Adipose tissue (tissue), 3 donors: Measurements from ENCODE around the gene B4GALNT2. TPM values are rescaled to one million over a fixed set of nuclear protein-coding genes. Genes with fewer than 3 reads are reported as not detected.
"Not testable (repeated sequence)": the region's sequence is repeated elsewhere in the genome, so short reads cannot be mapped to it uniquely, and the experiment has no call there.

Experiments used
- H3K27ac ChIP-seq: one replicate; pipeline ENCODE4 v1.5.1; 2013; ENCODE audit warnings: low read depth, low read length
- WGBS, 3 donors: extraction: QIAGEN DNeasy Blood & Tissue Kit; methylation state at CpG; one replicate each; pipeline ENCODE4 v1.1.7; 2013; 5-methylcytosine and 5-hydroxymethylcytosine counted together
- polyA plus RNA-seq, 3 donors: library from polyadenylated mRNA; stranded (reverse); fragments of 200-250 nt; gene quantifications; one replicate each; pipeline ENCODE4 v1.2.3, GENCODE V29; 2013
- donor health status: healthy with polysubstance abuse.
- donor health status: Bipolar disorder and iron deficiency.
- donor health status: healthy.

The B4GALNT2 gene
- under 1 TPM in 1 of 3 donors, not detected in 2; 0.18 TPM for polyA plus RNA-seq

GRCh38 chr17:49132699-49133364 lies at the start of gene B4GALNT2:
TSS of gene B4GALNT2 (plus strand) at chr17:49132769. CDS start at chr17:49132793, 24 bp downstream.
- WGBS, 3 donors: 3 to 5% (median 3%) methylated on average over 65 of the region's 65 CpGs
- no peak within 1 kb of the TSS for H3K27ac ChIP-seq

- 43 to 66% (median 65%) methylated on average over 2 of the region's 2 CpGs for WGBS, 3 donors
- not testable (repeated sequence) for H3K27ac ChIP-seq
These were observed 47.5 kb upstream of the B4GALNT2 start for GRCh38 chr17:49085046-49085445.

- H3K27ac ChIP-seq: no peak overlapping the region
- WGBS, 3 donors: 80 to 85% (median 84%) methylated on average over 5 of the region's 5 CpGs
These were observed 46.8 kb upstream of the B4GALNT2 start for GRCh38 chr17:49085565-49086315.

- H3K27ac ChIP-seq: no peak overlapping the region
- WGBS, 3 donors: 19 to 45% (median 33%) methylated on average over 1 of the region's 1 CpG
These were observed 46.3 kb upstream of the B4GALNT2 start for GRCh38 chr17:49086316-49086605.

DNA sequence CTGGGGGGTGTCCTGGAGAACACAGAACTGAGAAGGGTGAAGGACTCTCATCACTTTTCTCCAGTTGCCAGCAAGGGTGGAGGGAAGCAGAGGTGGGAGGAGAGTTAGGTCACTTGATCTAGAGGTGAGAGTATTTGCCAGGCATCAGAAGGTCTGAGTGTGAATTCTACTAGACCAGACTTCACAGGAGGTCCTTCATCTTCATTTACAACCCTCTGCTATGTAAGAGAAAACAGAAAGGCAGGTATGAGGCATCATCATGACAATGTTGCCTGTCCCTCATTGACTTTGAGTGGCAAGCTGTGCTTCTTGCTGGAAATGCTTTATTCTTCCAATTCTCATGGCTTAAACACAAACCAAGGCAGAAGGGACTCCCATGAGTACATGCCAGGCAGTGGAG lies 45.9 kb upstream of the B4GALNT2 start:
- H3K27ac ChIP-seq: no peak overlapping the region

GRCh38 chr17:49089094-49089493 lies 43.5 kb upstream of the B4GALNT2 start:
- no peak overlapping the region for H3K27ac ChIP-seq
- 90 to 91% (median 91%) methylated on average over 7 of the region's 7 CpGs for WGBS, 3 donors

- H3K27ac ChIP-seq: no peak overlapping the region
- 72 to 88% (median 78%) methylated on average over 10 of the region's 10 CpGs for whole genome bisulfite sequencing, 3 donors
These were observed 41.5 kb upstream of the B4GALNT2 start for GRCh38 chr17:49090878-49091594.

- no peak overlapping the region for H3K27ac ChIP-seq
- 37 to 62% (median 53%) methylated on average over 10 of the region's 10 CpGs for WGBS, 3 donors
These were observed 39.4 kb upstream of the B4GALNT2 start for GRCh38 chr17:49093131-49093530.

DNA sequence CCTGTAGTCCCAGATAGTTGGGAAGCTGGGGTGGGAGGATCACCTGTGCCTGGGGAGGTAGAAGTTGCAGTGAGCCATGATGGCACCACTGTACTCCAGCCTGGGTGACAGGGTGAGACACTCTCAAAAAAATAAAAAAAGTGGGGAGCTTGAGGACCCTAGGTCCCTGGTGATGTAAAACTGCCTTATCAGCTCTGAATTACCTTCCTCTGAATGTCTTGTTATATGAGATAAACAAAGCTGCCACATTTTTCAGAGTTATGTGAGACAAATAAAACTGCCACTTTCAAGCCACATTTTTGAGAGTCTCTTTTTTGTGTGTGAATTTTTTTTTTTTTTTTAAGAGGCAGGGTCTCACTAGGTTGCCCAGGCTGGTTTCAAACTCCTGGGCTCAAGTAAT lies 32.0 kb upstream of the B4GALNT2 start:
- no peak overlapping the region for H3K27ac ChIP-seq

GRCh38 chr17:49101054-49101534 lies 31.5 kb upstream of the B4GALNT2 start:
- no peak overlapping the region for H3K27ac ChIP-seq
- 49 to 68% (median 57%) methylated on average over 4 of the region's 4 CpGs for WGBS, 3 donors

DNA sequence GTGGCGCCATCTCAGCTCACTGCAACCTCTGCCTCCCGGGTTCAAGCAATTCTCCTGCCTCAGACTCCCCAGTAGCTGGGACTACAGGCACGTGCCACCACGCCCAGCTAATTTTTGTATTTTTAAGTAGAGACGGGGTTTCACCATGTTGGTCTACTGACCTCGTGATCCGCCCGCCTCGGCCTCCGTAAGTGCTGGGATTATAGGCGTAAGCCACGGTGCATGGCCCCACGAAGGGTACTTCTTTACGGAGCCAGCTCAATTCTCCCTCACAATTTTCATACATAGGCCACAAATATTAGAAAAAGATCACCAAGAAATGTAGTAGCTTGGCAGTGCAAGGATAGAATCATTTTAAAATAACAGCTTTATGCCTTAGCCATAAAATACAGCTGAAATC lies 29.2 kb upstream of the B4GALNT2 start:
- 94 to 99% (median 95%) methylated on average over 14 of the region's 14 CpGs for WGBS, 3 donors
- H3K27ac ChIP-seq: not testable (repeated sequence)

GRCh38 chr17:49104511-49105074 lies 28.0 kb upstream of the B4GALNT2 start:
- WGBS, 3 donors: 79 to 90% (median 83%) methylated on average over 8 of the region's 8 CpGs
- no peak overlapping the region for H3K27ac ChIP-seq

DNA sequence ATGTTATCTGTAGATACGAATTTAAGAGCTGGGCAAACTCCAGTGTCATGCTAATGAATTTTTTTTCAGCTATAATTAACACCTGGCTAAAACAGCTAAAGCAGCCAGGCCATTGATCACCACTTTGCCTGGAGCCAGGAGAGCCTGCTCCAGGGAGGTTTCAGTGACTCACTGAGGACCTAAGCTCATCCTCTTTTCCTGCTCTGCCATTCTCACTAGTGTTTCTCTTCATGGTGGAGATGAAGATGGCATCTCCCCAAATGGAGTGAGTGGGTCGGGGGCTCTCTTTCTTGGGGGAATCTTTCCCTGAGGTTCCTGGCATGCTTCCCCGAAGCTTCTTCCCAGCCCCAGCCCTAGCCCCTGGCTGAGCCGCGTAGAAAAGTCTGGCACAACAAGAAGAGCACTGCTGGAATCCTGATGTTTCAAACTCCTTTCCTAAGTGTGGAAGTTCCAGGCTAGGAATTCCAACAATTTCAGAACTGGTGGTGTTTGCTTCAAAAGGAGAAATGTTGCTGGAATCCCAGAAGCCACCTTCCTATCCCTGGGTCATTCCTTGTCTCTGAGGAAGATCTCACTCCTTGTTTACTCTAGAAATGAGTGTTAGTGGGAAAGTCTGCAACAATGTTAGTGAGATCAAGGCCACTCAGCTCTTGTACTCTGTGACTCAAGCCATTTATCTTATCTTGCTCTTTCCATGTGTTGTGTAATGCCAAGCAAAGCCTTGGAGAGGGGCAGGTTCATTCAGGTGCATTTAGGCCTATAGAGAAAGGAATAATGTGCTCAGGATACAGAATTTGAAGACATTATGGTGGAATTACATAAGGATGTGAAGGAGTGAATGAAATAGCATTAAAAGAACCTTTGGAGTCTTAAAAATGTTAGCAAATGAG lies 26.0 kb upstream of the B4GALNT2 start:
- WGBS, 3 donors: 47 to 67% (median 63%) methylated on average over 5 of the region's 5 CpGs
- H3K27ac ChIP-seq: no peak overlapping the region

DNA sequence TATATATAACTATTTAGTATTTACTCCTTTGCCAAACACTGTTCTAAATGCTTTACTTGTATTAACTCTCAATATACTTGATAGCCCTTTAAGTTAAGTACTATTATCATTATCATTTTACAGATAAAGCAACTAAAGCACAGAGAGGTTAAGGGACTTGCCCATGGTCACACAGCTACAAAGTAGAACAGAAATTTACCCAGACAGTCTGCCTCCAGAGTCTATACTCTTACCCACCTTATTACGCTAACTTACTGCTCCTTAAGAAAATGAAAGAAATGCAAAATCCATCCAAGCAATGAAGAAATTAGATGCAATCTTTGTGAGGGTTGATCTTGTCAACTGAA lies 25.4 kb upstream of the B4GALNT2 start:
- WGBS, 3 donors: 86 to 95% (median 92%) methylated on average over 1 of the region's 1 CpG
- no peak overlapping the region for H3K27ac ChIP-seq

DNA sequence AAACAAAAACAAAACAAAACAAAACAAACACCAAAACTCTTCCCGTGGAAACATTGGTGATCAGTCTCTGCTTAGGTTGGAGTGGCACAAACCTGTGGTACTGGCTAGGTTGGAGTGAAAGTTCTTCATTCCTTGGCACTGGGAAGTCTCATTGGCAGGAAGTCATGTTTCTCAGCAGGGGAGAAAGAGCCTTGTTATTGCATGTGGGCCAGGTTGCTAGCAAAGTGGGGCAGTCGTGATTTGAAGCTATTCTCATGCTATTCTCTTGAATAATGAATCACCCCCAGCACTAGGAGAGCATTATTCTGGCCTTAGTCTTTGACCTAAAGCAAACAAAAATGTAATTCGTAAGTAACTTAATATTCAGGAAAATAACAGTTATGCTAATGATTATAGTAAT lies 24.3 kb upstream of the B4GALNT2 start:
- no peak overlapping the region for H3K27ac ChIP-seq
- WGBS, 3 donors: 44 to 52% (median 46%) methylated on average over 3 of the region's 3 CpGs

DNA sequence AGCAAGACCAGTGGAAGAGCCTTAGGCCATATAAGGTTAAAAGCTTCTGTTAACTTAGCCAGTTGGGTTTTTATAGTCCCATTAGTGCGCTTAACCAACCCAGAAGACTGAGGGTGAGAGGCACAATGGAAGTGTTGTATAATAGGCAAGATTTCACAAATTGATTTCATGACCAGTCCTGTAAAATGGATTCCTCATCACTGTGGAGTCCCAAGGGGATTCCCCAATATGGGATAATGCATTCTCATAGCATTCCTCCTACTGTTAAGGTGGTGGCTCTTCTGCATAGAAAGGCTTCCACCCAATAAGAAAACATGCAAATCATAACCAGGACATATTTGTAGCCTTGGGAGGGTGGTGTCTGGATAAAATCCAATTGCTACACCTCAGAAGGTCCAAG lies 22.1 kb upstream of the B4GALNT2 start:
- WGBS, 3 donors: 92 to 97% (median 94%) methylated on average over 1 of the region's 1 CpG
- H3K27ac ChIP-seq: no peak overlapping the region

DNA sequence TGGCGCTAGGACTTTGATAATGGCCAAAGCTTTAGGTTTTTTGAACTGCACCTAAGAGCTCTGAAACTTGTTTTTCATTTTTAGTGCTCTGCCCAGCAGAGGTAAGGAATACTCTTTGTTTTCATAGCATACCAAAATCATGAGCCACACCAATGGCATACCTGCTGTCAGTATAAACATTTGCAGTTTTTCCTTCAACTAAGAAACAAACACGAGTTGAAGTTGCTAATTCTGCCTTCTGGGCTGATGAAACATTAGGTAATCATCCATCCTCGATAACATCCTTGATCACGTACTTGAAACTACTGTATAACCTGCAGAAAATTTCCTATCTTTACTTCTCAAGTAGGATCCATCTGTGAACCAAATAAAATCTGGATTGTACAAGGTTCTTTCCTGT lies 20.6 kb upstream of the B4GALNT2 start:
- no peak overlapping the region for H3K27ac ChIP-seq
- WGBS, 3 donors: 73 to 82% (median 78%) methylated on average over 4 of the region's 4 CpGs

DNA sequence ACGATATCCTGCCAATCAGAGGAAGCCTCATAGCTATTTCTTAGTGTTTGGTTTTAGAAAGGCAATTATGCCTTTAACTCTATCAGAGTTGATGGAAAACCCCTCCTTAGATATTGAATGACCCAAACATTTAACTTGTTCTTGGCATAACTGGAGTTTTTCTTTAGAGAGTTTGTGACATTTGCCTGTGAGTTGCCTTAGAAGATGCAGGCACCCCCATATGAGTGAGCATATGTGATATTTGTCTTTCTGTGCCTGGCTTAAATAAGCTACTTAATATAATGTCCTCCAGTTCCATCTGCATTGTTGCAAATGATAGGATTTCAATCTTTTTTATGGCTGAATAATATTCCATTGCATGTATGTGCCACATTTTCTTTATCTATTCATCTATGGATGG lies 19.6 kb upstream of the B4GALNT2 start:
- WGBS, 3 donors: 36 to 97% (median 88%) methylated on average over 1 of the region's 1 CpG
- H3K27ac ChIP-seq: no peak overlapping the region
